Activated naive CD8-positive, alpha-beta T cell treated with anti-CD3 and anti-CD28 coated beads, Interleukin-2, amount 10 ng/mL, durations not matched to agents 7 days and 5 days (primary cell): ENCODE data around the gene FBXO9. TPM values are rescaled to one million over a fixed set of nuclear protein-coding genes. Genes with fewer than 3 reads are reported as not detected.

ENCODE experiments used
- ATAC-seq: fragments of 150-1000 bp; cut with Tn5 transposase; one replicate; pipeline ENCODE4 v1.10.0; 2021; ENCODE audit warnings: low read depth, moderate library complexity
- POLR2A ChIA-PET: fragments of 350-600 bp; sonication (Branson Sonifier 250); formaldehyde crosslinking; loops from one replicate; lab custom pipeline; 2021; ENCODE audit warnings: antibody characterized with exemption; lab: Charles Lee
- DNase-seq: peaks from one replicate; pipeline ENCODE4 v3.0.0; 2021
- H3K27ac Mint-ChIP-seq: one replicate; pipeline ENCODE4 v1.8.0; 2022; ENCODE audit warnings: mild to moderate bottlenecking, mixed read lengths
- H3K27me3 Mint-ChIP-seq: one replicate; pipeline ENCODE4 v1.8.0; 2022; ENCODE audit warnings: mild to moderate bottlenecking, moderate library complexity, mixed read lengths
- H3K36me3 Mint-ChIP-seq: one replicate; pipeline ENCODE4 v1.8.0; 2021; ENCODE audit warnings: mild to moderate bottlenecking, mixed read lengths
- H3K4me1 Mint-ChIP-seq: one replicate; pipeline ENCODE4 v1.8.0; 2021; ENCODE audit warnings: mixed read lengths
- H3K4me3 Mint-ChIP-seq: one replicate; pipeline ENCODE4 v1.8.0; 2022; ENCODE audit warnings: mild to moderate bottlenecking, moderate library complexity, mixed read lengths
- H3K9me3 Mint-ChIP-seq: one replicate; pipeline ENCODE4 v1.8.0; 2021; ENCODE audit warnings: mixed read lengths
- total RNA-seq, 2 experiments: library from RNA; stranded (reverse); gene quantifications; one replicate each; pipeline ENCODE4 v1.2.3, GENCODE V29; 2021

Gene FBXO9
- total RNA-seq, 2 experiments from 2014 or later, result 70.3 to 74.7 TPM

- Mint-ChIP-seq H3K4me3 (peak overlapping the region; percentile 31), H3K27ac (peak overlapping the region; percentile 38), H3K27me3 (peaks cover 7% of the 10 kb centered on the region), H3K9me3 (no peaks in the 10 kb centered on the region), H3K36me3 (no peaks in the 10 kb centered on the region), H3K4me1 (peaks cover 21% of the 10 kb centered on the region)
- DNase-seq (no peak), ATAC-seq (peak; percentile 84)
- POLR2A ChIA-PET, result interaction anchor here (1.1 kb wide), 1 partner anchor 47 kb away, joined by 3 read pairs; the partner anchor contains the start of gene FBXO9
These were observed 47.2 kb downstream of the FBXO9 start for GRCh38 chr6:53112404-53112803.

DNA sequence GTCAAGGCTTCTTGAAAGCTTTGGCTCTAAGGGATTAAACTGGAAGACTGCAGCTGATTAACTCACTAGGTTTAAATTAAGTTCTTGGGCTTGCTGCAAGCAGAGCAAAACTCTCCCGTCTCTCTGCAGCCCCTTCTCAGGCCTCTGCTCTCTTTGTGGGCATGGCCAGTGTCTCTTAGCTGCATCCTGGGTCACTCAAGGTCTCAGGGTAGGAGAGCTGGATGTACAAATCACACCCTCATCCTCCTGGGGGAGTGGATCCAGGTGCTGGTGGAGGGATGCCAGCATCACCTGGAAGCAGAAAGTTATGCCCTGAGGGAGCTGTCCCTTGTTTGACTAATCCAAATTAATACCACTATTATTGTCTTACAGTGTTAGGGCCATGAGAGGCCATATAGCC, 47.7 kb downstream of the FBXO9 start:
- ATAC-seq (no peak), DNase-seq (no peak)
- peak overlapping the region; percentile 44 for H3K27ac Mint-ChIP-seq
- no peaks in the 10 kb centered on the region for H3K36me3 Mint-ChIP-seq
- H3K27me3 Mint-ChIP-seq, result peaks cover 7% of the 10 kb centered on the region
- POLR2A ChIA-PET, result interaction anchor here (1.1 kb wide), 1 partner anchor 47 kb away, joined by 3 read pairs; the partner anchor contains the start of gene FBXO9
- no peak overlapping the region for H3K4me3 Mint-ChIP-seq
- H3K9me3 Mint-ChIP-seq, result no peaks in the 10 kb centered on the region
- peaks cover 21% of the 10 kb centered on the region for H3K4me1 Mint-ChIP-seq

DNA sequence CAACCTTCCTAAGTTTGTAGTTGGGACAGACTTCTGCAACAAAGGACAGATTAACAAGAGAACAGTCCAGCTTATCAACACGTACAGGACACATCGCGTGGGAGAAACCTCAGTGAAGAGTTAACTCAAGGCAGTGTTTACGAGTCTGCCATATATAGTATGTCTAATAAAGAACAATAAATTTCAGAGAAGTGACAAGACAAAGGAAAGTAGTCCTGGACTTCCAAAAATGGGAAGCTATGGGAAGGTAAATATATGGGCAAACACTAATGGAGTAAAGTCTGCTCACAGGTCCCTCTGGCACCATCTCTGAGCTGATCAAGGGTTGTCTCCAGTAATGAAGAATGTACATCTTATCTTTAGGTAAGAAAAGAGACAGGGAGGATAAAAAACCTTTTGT, 48.5 kb downstream of the FBXO9 start:
- no peak for DNase-seq
- no peak for ATAC-seq
- POLR2A ChIA-PET, result no interaction called here

DNA sequence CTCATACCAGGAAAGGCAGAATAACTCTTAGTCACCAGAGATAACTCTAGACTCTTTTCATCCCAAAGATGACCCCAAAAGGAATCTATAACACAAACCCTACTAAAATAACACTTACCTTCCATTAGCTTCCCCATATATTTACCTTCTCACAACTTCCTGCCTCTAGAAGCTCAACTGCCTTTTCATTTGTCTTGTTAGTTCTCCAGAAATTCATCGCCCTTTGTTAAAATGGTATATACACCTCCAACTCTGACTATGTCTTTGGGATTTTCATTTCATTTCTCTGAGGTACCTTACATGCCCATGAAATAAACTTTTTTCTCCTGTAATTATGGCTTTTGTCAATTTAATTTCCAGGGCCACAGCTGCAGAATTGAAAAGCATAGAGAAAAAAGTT, 49.9 kb downstream of the FBXO9 start:
- DNase-seq (no peak), ATAC-seq (no peak)
- Mint-ChIP-seq H3K36me3 (no peaks in the 10 kb centered on the region), H3K4me1 (peaks cover 13% of the 10 kb centered on the region), H3K4me3 (no peak overlapping the region), H3K27me3 (peaks cover 7% of the 10 kb centered on the region), H3K27ac (no peak overlapping the region), H3K9me3 (no peaks in the 10 kb centered on the region)
- POLR2A ChIA-PET, result no interaction called here

More for the DNA sequence above, 48.5 kb downstream of the FBXO9 start:
- no peak overlapping the region for H3K4me3 Mint-ChIP-seq
- peaks cover 21% of the 10 kb centered on the region for H3K4me1 Mint-ChIP-seq
- no peaks in the 10 kb centered on the region for H3K9me3 Mint-ChIP-seq
- H3K27ac Mint-ChIP-seq, result no peak overlapping the region
- no peaks in the 10 kb centered on the region for H3K36me3 Mint-ChIP-seq
- H3K27me3 Mint-ChIP-seq, result peaks cover 7% of the 10 kb centered on the region

DNA sequence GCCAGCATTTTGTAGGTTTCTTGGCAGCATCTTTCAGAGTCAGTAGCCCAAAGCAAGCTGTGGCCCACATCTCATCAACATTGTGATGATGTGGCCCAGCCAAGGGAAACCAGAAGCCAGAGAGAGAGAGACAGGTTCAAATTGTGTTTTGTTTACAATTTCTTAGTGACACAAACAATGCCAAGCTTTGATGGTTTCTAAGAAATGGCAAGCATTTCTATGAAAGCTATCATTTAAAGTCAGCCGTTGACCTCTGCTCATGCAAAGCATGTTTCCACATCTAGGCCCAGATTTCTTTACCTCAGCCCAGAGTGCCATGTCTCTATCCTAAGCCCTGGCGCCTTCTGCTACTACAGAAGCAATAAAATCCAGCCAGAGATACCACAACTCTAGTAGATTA, 50.5 kb downstream of the FBXO9 start:
- Mint-ChIP-seq H3K27me3 (peaks cover 7% of the 10 kb centered on the region), H3K36me3 (no peaks in the 10 kb centered on the region), H3K9me3 (no peaks in the 10 kb centered on the region), H3K27ac (no peak overlapping the region), H3K4me1 (peaks cover 9% of the 10 kb centered on the region), H3K4me3 (no peak overlapping the region)
- POLR2A ChIA-PET, result no interaction called here
- ATAC-seq (no peak), DNase-seq (no peak)

GRCh38 chr6:53119349-53119748, 54.1 kb downstream of the FBXO9 start:
- H3K4me3 Mint-ChIP-seq, result no peak overlapping the region
- no peaks in the 10 kb centered on the region for H3K9me3 Mint-ChIP-seq
- H3K27me3 Mint-ChIP-seq, result peaks cover 3% of the 10 kb centered on the region
- no peaks in the 10 kb centered on the region for H3K36me3 Mint-ChIP-seq
- DNase-seq (no peak), ATAC-seq (no peak)
- H3K27ac Mint-ChIP-seq, result no peak overlapping the region
- POLR2A ChIA-PET, result no interaction called here
- H3K4me1 Mint-ChIP-seq, result no peaks in the 10 kb centered on the region

DNA sequence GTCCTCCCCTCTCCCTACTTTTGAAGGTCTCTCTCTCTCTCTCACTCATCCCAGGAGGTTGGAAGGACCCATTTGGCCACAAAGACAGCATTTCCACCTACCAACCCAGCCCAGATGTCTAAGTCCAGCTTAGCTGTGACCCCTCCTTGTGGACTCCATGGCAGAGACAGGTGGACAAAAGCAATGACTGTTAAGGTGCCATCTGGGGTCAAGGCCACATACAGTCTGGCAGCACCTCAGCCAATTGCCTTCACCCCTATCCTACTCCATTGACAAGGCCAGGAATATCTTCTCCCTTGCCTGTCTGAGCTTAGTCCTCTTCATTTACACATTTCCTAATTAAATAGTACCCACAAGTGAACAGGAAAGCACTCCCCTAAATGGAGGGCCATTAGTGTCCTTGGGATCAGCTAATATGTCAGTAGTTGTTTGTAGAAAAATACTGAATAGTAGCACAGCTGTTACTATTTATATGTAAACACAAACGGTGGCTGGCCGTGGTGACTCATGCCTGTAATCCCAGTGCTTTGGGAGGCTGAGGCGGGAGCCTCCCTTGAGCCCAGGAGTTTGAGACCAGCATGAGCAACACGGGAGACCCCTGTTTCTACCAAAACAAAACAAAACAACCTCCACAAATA, 54.7 kb downstream of the FBXO9 start:
- Mint-ChIP-seq H3K9me3 (no peaks in the 10 kb centered on the region), H3K27ac (no peak overlapping the region), H3K4me1 (no peaks in the 10 kb centered on the region), H3K36me3 (no peaks in the 10 kb centered on the region), H3K27me3 (peaks cover 2% of the 10 kb centered on the region), H3K4me3 (no peak overlapping the region)
- no peak for ATAC-seq
- no peak for DNase-seq
- POLR2A ChIA-PET, result interaction anchor here (0.6 kb wide), 1 partner anchor 53 kb away, joined by 3 read pairs; no protein-coding TSS in a partner anchor

DNA sequence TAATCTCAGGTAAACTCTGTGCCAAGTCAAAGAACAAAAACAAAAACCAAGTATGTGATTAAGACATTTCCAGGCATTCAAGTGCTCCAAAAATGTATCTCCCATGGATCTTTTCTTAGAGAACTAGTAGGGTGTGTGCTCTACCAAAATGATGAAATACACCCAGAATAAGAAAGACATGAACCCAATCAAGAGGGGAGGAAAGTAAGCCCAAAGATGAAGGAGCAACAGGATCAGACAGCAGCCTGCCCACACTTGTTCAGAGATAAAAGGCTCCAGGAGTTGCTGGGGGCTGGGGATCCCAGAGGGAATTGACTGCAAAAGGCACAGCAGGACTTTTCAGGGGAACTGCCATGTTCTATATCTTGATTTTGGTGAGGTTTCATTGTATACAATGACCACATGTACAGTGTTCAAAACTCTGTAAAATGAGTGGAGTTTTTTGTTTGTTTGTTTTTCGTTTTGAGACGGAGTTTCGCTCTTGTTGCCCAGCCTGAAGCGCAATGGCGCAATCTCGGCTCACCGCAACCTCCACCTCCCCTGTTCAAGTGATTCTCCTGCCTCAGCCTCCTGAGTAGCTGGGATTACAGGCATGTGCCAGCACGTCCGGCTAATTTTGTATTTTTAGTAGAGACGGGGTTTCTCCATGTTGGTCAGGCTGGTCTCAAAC, 59.1 kb downstream of the FBXO9 start:
- no peak overlapping the region for H3K27ac Mint-ChIP-seq
- no peak for ATAC-seq
- no peaks in the 10 kb centered on the region for H3K9me3 Mint-ChIP-seq
- H3K4me1 Mint-ChIP-seq, result no peaks in the 10 kb centered on the region
- POLR2A ChIA-PET, result no interaction called here
- H3K4me3 Mint-ChIP-seq, result no peak overlapping the region
- peaks cover 12% of the 10 kb centered on the region for H3K27me3 Mint-ChIP-seq
- DNase-seq, result no peak
- no peaks in the 10 kb centered on the region for H3K36me3 Mint-ChIP-seq

- peaks cover 20% of the 10 kb centered on the region for H3K27me3 Mint-ChIP-seq
- POLR2A ChIA-PET, result no interaction called here
- no peaks in the 10 kb centered on the region for H3K4me1 Mint-ChIP-seq
- no peaks in the 10 kb centered on the region for H3K9me3 Mint-ChIP-seq
- no peak overlapping the region for H3K27ac Mint-ChIP-seq
- ATAC-seq (no peak), DNase-seq (no peak)
- no peaks in the 10 kb centered on the region for H3K36me3 Mint-ChIP-seq
- H3K4me3 Mint-ChIP-seq, result no peak overlapping the region
These were observed 60.1 kb downstream of the FBXO9 start for GRCh38 chr6:53125276-53125675.

DNA sequence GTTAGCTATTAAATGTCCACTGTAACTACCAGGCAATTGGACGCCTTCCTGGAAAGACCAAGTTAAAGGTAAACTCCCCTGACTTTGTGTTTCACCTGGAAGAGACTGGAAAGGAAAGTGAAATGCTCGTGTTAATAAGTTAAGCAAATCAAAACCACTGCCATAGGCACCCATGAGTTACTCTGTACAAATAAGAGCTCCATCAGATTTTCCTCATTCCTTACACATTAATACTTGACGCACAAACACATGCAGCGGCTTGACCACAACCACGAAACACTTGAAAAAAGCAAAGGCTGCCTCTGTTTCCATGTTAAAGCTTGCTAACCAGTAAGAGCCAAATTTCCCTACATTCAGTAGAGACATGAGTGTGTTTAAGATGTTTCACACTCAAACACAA, 63.6 kb downstream of the FBXO9 start:
- Mint-ChIP-seq H3K27me3 (peaks cover 25% of the 10 kb centered on the region), H3K27ac (no peak overlapping the region), H3K36me3 (no peaks in the 10 kb centered on the region), H3K9me3 (no peaks in the 10 kb centered on the region), H3K4me1 (no peaks in the 10 kb centered on the region), H3K4me3 (no peak overlapping the region)
- no peak for ATAC-seq
- POLR2A ChIA-PET, result no interaction called here
- DNase-seq, result no peak

DNA sequence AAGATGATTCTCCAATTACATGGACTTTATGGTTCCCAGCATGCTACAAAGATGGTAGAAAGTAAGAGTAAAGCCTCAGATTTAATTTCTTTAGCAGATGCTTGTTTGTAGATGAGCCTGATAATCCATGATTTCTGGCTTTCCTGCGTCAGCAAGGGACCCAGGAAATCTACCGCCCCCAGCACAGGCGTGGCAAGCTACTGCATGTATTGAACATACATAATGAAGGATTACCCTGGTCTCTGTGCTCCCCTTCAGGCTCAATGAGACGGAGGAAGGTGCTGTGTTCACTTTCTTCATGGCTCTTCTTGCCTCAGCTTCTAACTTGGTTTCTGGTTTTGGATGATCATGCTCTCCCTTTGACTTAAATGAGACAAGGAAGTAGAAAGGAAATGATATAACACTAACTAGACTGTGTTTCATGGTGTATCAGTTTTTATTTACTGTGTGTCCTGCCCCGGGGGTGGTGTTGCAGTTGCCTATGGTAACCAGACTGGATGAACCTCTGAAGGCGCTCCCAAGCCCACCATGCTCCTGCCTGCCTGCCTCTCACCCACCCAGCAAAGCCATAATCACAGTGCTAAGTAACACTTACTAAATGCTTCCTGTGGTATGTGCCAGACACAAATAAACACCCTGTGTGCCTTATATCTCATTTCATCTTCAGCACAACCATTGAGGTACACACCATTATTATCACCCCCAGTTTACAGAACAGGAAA, 65.5 kb downstream of the FBXO9 start:
- Mint-ChIP-seq H3K27me3 (peaks cover 23% of the 10 kb centered on the region), H3K36me3 (no peaks in the 10 kb centered on the region), H3K27ac (no peak overlapping the region), H3K9me3 (no peaks in the 10 kb centered on the region), H3K4me1 (peaks cover 2% of the 10 kb centered on the region), H3K4me3 (no peak overlapping the region)
- no peak for DNase-seq
- no peak for ATAC-seq
- POLR2A ChIA-PET, result no interaction called here

DNA sequence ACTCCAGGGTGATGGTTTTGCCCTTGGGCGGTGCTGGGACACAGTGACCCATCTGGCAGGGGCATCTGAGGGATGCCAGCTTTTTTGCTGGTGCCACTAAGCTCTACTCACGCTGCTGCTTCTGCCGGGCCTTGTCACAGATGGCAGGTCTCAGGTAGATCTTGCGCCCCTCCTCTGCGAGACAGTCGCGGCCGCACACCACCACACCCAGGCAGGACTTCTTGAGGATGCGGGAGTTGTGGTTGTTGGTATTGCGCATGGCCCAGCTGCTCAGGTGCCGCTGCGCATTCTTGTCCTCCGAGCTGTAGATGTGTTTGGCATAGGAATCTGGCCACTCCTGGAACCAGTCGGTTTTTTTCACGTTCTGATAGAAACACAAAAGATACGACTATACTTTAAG, 68.8 kb downstream of the FBXO9 start:
- H3K4me1 Mint-ChIP-seq, result peaks cover 2% of the 10 kb centered on the region
- no peaks in the 10 kb centered on the region for H3K36me3 Mint-ChIP-seq
- no peak overlapping the region for H3K4me3 Mint-ChIP-seq
- H3K27ac Mint-ChIP-seq, result no peak overlapping the region
- H3K9me3 Mint-ChIP-seq, result no peaks in the 10 kb centered on the region
- peaks cover 14% of the 10 kb centered on the region for H3K27me3 Mint-ChIP-seq
- DNase-seq, result no peak
- POLR2A ChIA-PET, result no interaction called here
- no peak for ATAC-seq

DNA sequence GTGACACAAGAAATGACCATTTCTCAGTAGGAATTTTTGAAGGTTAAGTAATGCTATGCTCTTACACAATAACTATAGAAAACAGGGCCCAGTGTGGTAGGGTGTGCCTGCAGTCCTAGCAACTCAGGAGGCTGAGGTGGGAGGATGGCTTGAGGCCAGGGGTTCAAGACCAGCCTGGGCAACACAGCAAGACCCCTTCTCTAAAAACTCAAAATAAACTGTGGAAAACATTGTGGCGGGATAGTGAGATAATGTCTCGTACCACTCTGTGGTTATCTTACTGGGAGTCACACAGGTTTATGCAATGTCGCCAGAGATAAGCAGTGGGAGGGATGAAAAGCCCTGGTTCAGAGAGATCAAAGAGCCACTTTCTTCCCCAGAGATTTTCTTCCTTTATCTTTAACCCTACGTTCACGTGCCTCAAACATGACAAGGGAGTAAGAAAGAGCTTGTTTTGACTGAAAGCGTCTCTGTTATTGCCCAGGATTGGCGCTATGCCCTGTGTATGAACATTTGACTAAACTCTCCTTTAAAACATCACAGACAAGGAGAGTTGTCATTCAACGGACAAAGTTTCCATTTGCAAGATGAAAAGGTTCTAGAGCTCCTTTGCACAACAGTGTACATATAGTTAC, 69.5 kb downstream of the FBXO9 start:
- Mint-ChIP-seq H3K27ac (no peak overlapping the region), H3K27me3 (peaks cover 10% of the 10 kb centered on the region), H3K4me3 (no peak overlapping the region), H3K9me3 (no peaks in the 10 kb centered on the region), H3K4me1 (peaks cover 2% of the 10 kb centered on the region), H3K36me3 (no peaks in the 10 kb centered on the region)
- POLR2A ChIA-PET, result no interaction called here
- ATAC-seq, result no peak
- no peak for DNase-seq
